Neural cell (in vitro differentiated cells): Measurements from ENCODE around the gene SORCS1.

ENCODE experiments used
- CTCF ChIP-seq: fragments of 450-650 bp; IDR thresholded peaks from 2 replicates; pipeline ENCODE4 v1.5.1; 2014; ENCODE audit warnings: antibody characterized with exemption, mild to moderate bottlenecking, moderate library complexity; ENCODE audit not compliant: poor library complexity, severe bottlenecking
- MXI1 ChIP-seq: fragments of 450-650 bp; conservative IDR thresholded peaks from 2 replicates; pipeline ENCODE4 v1.6.1; 2014; ENCODE audit warnings: antibody characterized with exemption, mild to moderate bottlenecking; ENCODE audit not compliant: poor library complexity, severe bottlenecking
- POLR2AphosphoS5 ChIP-seq: IDR thresholded peaks from 2 replicates; pipeline ENCODE4 v1.6.1; 2012
- REST ChIP-seq: IDR thresholded peaks from 2 replicates; pipeline ENCODE4 v1.6.1; 2012; ENCODE audit warnings: borderline replicate concordance
- TAF1 ChIP-seq: IDR thresholded peaks from 2 replicates; pipeline ENCODE4 v1.6.1; 2012; ENCODE audit warnings: low read depth

- TF ChIP-seq CTCF = no peak
- TF ChIP-seq TAF1 = no peak
- TF ChIP-seq MXI1 = no peak
- no peak for TF ChIP-seq POLR2AphosphoS5
- TF ChIP-seq REST = no peak
Measured at GRCh38 chr10:106820579-106820978, 343.9 kb downstream of the SORCS1 start.
